RPMI8226 (cell line): ENCODE results near the gene CDC40.
A peak's percentile ranks its signal among the peaks of the same experiment; 100 is the strongest.

ENCODE experiments used
- DNase-seq: peaks from one replicate; pipeline ENCODE4 v3.0.0-alpha.2; 2015

The CDC40 gene

GRCh38 chr6:110180228-110181008 lies at the start of gene CDC40:
Gene CDC40 (plus strand): TSS chr6:110180427. CDS start chr6:110180445, 18 bp downstream.
- DNase-seq = peak; percentile 49

DNA sequence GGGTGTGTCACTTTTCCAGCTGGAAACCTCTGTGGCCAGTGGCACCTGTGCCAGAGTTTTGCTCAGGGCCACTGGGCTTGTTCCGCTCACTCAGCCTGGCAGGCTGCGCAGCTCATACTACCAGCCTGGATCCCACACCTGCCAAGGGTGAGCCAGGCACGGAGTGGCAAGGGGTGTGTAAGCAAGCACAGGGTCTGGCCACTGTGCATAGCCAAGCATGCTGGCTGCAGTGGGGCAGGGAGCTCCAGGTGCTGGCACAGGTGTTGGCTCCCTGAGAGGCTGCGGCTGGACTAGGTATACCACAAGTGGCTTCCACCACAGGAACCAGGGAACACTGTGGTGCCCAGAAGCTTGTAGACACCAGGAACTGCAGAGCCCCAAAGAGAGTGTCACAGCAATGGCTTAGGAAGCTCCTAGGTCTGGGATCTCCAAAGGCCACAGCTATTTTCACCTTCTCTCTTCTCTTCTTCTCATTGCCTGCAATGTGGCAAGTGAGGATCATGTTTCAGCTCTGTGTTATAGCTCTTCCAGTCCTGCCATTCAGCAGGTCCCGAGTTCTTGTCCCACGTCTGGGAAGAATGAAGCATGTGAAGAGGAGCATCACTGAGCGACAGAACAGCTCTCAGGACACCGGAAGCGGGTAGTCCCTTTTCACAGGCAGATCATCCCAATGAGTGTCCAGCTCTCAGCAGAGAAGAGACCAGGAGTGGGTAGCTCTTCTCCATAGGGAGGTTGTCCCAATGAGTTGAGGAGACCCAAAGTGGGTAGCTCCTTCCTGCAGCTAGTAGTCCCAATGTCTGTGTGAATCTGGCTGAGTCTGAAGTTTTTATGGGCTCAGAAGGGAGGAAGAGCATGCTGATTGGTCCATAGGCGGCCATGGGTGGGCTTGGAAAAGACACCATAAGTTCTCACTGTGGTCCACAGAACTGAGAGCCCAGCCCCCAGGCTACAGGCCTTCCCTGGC lies 42.0 kb upstream of the CDC40 start:
- DNase-seq = no peak

DNA sequence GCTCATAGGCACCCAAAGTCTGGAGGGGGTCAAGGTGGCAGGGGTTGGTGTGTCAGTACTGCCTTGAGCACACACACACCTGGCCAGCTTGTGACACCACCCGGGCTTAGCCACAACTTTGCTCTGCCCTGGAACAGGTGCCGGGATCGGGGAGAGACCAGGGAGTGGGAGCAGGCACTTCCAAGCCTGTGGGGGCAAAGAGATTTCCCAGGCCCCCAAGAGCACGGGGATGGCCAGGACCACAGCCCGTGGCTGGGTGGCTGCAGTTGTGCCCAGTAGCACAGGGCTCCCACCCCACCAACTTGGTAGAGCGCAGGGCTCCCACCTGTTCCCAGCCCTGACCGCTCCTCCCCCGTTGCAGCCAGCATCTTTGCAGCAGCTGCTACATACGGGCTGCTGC lies 41.2 kb upstream of the CDC40 start:
- DNase-seq = no peak

DNA sequence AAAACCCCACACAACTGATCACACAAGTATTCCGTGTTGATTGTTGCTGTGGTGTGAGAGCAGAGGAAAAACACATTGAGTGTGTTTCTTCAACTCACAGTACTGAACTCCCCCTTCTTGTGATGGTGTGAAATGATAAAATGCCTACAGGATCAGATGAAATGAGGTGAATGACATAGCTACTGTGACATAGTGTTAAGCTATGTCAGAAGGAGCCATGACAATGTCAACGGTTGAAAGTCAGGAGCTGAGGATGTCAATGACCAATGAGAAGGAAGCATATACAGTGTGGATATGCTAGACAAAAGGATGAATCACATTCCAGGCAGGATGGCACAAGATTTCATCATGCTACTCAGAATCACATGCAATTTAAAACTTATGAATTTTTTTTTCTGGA lies 39.6 kb upstream of the CDC40 start:
- DNase-seq = no peak

DNA sequence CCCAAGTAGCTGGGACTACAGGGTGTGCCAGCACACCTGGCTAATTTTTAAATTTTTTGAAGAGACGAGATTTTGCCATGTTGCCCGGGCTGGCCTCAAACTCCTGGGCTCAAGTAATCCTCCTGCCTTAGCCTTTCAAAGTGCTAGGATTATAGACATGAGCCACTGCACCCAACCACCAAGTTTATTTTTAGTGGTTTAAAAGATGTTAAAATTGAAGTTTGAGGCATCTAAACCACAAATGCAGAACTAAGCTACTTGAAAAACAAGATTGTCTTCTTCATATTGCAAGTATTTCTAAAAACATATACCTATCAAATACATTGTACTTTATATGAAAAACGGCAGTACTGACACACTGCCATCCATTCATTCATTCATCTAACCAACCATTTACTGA lies 32.4 kb upstream of the CDC40 start:
- no peak for DNase-seq

GRCh38 chr6:110158479-110158878 lies 21.7 kb upstream of the CDC40 start:
- no peak for DNase-seq

GRCh38 chr6:110170081-110170480 lies 10.1 kb upstream of the CDC40 start:
- DNase-seq = no peak

GRCh38 chr6:110173506-110174132 lies 6.6 kb upstream of the CDC40 start:
- no peak for DNase-seq

- DNase-seq = peak; percentile 50
These were observed 1.4 kb upstream of the CDC40 start for GRCh38 chr6:110178626-110179405.

GRCh38 chr6:110179406-110180227 lies 610 bp upstream of the CDC40 start, which contains the start of gene WASF1:
Gene WASF1 (minus strand): TSS chr6:110179670. CDS start chr6:110127601, 52,069 bp downstream.
- DNase-seq = peak; percentile 91

GRCh38 chr6:110181131-110182030 lies 1.2 kb downstream of the CDC40 start:
- DNase-seq = peak; percentile 13

DNA sequence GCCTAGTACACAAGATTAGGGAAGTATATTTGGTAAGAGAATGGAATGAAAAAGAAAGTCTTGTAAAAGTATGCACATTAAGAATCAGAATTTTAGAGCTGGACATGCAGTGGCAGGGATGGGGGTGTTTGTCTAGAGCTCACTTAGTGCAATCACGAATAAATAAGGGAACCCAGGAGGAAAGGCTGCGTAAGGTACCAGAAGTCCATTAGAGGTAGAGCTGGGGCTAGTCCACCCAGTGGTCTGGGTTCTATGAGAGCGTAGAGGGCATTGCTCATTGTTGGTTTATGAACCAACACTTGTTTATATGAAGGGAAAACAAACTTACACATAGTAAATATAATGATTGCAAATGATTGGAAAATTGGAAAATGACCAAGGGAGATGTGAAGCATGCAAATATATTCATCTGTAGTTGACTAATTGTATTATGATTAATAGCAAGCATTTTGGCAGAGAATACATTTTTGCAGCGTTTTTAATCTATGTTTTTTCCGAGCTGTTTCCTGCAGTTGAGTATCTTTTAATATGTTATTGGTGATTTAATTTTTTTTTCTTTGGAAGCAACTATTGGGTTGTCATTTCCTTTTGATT lies 3.2 kb downstream of the CDC40 start:
- no peak for DNase-seq

- no peak for DNase-seq
These were observed 5.7 kb downstream of the CDC40 start for GRCh38 chr6:110185879-110186278.

DNA sequence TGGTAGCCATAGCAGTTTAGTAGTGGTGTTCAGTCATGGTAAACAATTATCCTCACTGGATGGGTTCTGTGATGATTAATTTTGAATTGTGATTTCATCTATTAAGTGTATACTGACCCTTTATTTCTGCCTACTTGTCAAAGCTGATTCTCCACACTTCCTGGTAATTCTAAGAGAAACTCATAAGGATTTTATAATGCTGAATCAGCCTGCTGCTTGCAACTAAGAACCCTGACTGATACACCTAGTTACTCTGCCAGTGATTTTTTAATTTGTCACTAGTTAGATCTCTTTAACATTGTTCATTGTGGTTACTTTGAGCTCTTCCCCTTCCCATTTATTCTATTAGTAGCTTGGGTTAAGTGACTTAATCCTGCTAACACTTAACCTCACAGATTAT lies 8.6 kb downstream of the CDC40 start:
- DNase-seq = no peak

DNA sequence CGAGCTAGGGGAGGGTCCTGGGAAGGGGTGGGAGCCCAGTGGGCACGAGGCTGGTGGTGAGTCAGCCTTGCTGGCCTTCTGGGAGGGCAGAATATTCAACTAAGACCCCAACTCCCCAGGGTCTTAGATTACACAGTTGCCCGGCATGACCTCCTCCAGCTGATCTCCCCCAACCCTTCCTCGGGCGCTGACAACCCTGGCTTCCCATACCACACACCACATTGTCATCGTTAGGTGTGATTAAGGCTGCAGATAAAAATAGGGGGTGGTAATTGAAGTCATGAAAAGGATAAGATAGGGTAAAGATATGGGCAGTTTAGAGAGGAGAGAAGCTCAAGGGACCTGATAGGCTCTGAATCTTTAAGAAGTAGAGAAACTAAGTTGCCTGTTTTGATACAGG lies 10.5 kb downstream of the CDC40 start:
- DNase-seq = no peak

- no peak for DNase-seq
These were observed 11.2 kb downstream of the CDC40 start for GRCh38 chr6:110191477-110191876.

GRCh38 chr6:110195639-110196038 lies 15.4 kb downstream of the CDC40 start:
- DNase-seq = no peak

- DNase-seq = no peak
These were observed 16.6 kb downstream of the CDC40 start for GRCh38 chr6:110196874-110197273.

- no peak for DNase-seq
These were observed 18.3 kb downstream of the CDC40 start for GRCh38 chr6:110198561-110198960.
